Epidermal melanocyte (primary cell): ENCODE results near the gene CEP170B.
"Not testable (repeated sequence)": the region's sequence is repeated elsewhere in the genome, so short reads cannot be mapped to it uniquely, and the experiment has no call there.

Source experiments
- DNase-seq: peaks from one replicate; pipeline ENCODE4 v3.0.0; 2011; ENCODE audit warnings: low spot score; ENCODE audit not compliant: insufficient read length

Gene CEP170B

GRCh38 chr14:104877806-104878550 lies 12.9 kb downstream of the CEP170B start:
- DNase-seq: no peak

- no peak for DNase-seq
These were observed 13.5 kb downstream of the CEP170B start for GRCh38 chr14:104878582-104878981.

- DNase-seq: no peak
These were observed 14.3 kb downstream of the CEP170B start for GRCh38 chr14:104879201-104879982.

- no peak for DNase-seq
These were observed 15.0 kb downstream of the CEP170B start for GRCh38 chr14:104879983-104880565.

GRCh38 chr14:104880584-104881210 lies 15.6 kb downstream of the CEP170B start:
- DNase-seq: no peak

GRCh38 chr14:104881369-104881979 lies 16.4 kb downstream of the CEP170B start:
- DNase-seq: no peak

- DNase-seq: no peak
These were observed 17.4 kb downstream of the CEP170B start for GRCh38 chr14:104882325-104882973.

GRCh38 chr14:104882991-104883660 lies 18.1 kb downstream of the CEP170B start:
- no peak for DNase-seq

- DNase-seq: no peak
These were observed 18.8 kb downstream of the CEP170B start for GRCh38 chr14:104883681-104884361.

GRCh38 chr14:104884381-104884780 lies 19.3 kb downstream of the CEP170B start:
- not testable (repeated sequence) for DNase-seq

GRCh38 chr14:104885031-104885972 lies 20.2 kb downstream of the CEP170B start:
- no peak for DNase-seq

- no peak for DNase-seq
These were observed 21.1 kb downstream of the CEP170B start for GRCh38 chr14:104885973-104886689.

- DNase-seq: no peak
These were observed 21.9 kb downstream of the CEP170B start for GRCh38 chr14:104886690-104887622.

- DNase-seq: no peak
These were observed 22.8 kb downstream of the CEP170B start for GRCh38 chr14:104887623-104888488.

- DNase-seq: no peak
These were observed 23.7 kb downstream of the CEP170B start for GRCh38 chr14:104888489-104889374.
